Mucosa of stomach (tissue), 1 donor: ENCODE results near the gene UBR7.

ENCODE experiments used
- H3K27me3 ChIP-seq: one replicate; pipeline ENCODE4 v1.7.0; 2013; ENCODE audit warnings: mild to moderate bottlenecking, low read length; ENCODE audit not compliant: control insufficient read depth, insufficient read depth
- H3K36me3 ChIP-seq: one replicate; pipeline ENCODE4 v1.7.0; 2013; ENCODE audit warnings: low read length; ENCODE audit not compliant: control insufficient read depth, insufficient read depth
- H3K4me1 ChIP-seq: one replicate; pipeline ENCODE4 v1.7.0; 2013; ENCODE audit warnings: mild to moderate bottlenecking, low read length; ENCODE audit not compliant: control insufficient read depth, insufficient read depth
- H3K4me3 ChIP-seq: one replicate; pipeline ENCODE4 v1.7.0; 2013; ENCODE audit warnings: low read length
- H3K9ac ChIP-seq: one replicate; pipeline ENCODE4 v1.7.0; 2013; ENCODE audit warnings: mild to moderate bottlenecking, low read length, moderate library complexity
- H3K9me3 ChIP-seq: one replicate; pipeline ENCODE4 v1.7.0; 2013; ENCODE audit warnings: mild to moderate bottlenecking, low read length, moderate library complexity; ENCODE audit not compliant: control insufficient read depth
- donor health status: Pancreatic carcinoma.

UBR7 gene

GRCh38 chr14:93269341-93270068, 62.4 kb downstream of the UBR7 start:
- Histone ChIP-seq H3K4me3 (no peak overlapping the region), H3K4me1 (peaks cover 12% of the 10 kb centered on the region), H3K36me3 (no peaks in the 10 kb centered on the region), H3K9ac (no peak overlapping the region), H3K27me3 (no peaks in the 10 kb centered on the region), H3K9me3 (no peaks in the 10 kb centered on the region)

DNA sequence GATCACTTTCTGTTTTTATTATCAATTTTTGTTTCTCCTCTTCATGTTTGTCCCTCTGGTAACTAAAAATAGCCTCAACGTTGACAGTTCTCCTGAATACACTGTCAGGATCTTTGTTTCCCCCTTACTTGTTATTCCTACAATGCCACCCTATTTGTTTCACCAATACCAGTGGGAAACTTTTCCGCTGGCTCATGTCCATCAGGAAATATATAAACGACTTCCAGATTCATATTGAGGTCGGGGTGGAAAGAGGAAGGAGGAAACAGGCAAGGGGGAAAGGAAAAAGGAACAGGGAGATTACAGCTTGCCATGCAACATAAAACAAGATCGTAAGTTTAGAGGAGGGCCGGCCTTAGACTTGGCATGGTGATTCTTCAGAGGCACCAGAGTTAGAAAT, 64.1 kb downstream of the UBR7 start:
- Histone ChIP-seq H3K36me3 (no peaks in the 10 kb centered on the region), H3K9me3 (no peaks in the 10 kb centered on the region), H3K27me3 (no peaks in the 10 kb centered on the region), H3K4me3 (no peak overlapping the region), H3K4me1 (peaks cover 12% of the 10 kb centered on the region), H3K9ac (no peak overlapping the region)

DNA sequence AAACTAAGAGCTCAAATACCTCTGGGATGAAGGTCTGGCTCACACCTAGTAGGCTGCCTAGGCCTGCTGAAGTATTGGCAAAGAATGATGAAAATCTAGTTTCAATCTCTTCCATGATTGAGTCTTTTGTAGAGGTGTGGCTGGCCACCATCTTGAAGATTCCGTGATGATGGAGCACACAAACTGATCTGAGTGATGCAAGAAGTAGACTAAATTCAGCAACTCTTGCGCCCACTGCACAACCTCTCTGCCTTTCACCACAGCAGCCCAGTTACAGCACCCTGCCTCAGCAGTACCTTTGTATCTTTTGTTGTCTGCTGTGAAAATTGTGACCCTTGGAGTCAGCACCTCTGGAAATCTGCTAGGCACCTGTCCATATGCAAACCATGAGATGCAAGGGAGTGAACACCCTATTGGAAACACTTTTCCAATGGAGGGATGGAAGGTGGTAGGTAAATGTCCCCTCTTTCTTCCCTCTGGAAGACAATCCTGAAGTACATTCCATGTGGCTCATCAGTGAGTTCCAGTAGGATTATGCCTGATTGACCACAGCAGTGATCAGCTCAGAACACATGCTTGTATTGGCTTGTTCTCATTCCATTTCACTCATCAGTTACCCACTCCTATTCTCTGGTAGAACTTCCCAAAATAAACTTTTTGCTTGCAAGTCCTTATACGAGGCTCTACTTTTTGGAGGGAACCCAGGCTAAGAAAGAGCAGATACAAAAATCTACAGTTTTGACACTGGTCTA, 67.2 kb downstream of the UBR7 start:
- Histone ChIP-seq H3K9ac (no peak overlapping the region), H3K27me3 (no peaks in the 10 kb centered on the region), H3K4me1 (no peaks in the 10 kb centered on the region), H3K9me3 (no peaks in the 10 kb centered on the region), H3K4me3 (no peak overlapping the region), H3K36me3 (no peaks in the 10 kb centered on the region)

- no peaks in the 10 kb centered on the region for H3K4me1 ChIP-seq
- H3K27me3 ChIP-seq: no peaks in the 10 kb centered on the region
- no peak overlapping the region for H3K4me3 ChIP-seq
- H3K9me3 ChIP-seq: no peaks in the 10 kb centered on the region
- no peak overlapping the region for H3K9ac ChIP-seq
- H3K36me3 ChIP-seq: no peaks in the 10 kb centered on the region
These were observed 69.1 kb downstream of the UBR7 start for GRCh38 chr14:93276031-93276716.
